ENCODE data around the gene ACAD8.
"Not testable (repeated sequence)": the region's sequence is repeated elsewhere in the genome, so short reads cannot be mapped to it uniquely, and the experiment has no call there.

Gene ACAD8

DNA sequence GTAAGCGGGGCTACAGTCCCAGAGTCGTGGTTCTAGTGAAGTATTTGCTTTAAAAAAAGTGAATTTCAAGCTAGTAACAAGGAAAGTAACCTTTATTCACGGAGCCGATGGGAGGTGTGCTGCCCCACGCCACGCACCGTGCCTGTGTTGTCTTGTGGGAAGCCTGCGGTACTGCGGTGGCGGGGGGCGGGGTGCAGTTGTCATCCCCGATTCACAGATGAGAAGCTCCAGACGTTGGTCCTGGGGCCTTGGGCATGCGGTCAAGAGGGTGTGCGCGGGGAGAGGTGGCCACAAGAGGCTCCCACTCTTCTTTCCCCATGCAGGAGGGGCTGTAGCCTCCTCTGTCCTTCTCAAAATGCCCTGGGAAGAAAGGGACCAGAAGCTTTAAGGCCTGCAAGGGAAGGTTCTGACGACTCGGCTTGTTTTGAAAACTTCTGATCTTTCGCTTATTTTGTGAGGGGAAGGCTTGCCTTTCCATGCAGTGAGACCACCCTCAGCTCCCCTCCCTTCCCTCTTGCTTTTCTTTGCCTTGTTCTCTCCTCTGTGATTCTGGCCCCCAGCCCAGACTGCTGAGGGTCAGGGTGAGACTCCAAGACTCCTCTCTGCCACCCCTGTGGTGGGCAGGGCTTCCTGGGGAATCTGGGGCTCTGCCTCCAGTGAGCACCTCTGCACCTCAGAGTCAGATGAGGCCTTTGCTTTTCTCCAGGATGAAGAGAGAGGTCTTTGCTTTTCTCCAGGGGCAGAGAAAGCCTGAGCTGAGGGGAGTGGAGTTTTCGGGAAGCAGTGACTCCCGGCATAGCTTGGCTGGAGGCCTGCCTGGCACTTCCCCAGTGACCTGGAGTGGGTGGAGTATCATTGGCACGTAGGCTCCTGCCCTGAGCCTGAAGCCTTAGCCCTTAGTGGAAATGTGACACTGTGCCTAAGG is 29.0 kb downstream of the ACAD8 start:
- no peak overlapping the region for H3K4me3 ChIP-seq (ENCODE audit: low read length)
- DNase-seq (ENCODE audit: low read depth) = no peak
- TF ChIP-seq, protein P1, sequence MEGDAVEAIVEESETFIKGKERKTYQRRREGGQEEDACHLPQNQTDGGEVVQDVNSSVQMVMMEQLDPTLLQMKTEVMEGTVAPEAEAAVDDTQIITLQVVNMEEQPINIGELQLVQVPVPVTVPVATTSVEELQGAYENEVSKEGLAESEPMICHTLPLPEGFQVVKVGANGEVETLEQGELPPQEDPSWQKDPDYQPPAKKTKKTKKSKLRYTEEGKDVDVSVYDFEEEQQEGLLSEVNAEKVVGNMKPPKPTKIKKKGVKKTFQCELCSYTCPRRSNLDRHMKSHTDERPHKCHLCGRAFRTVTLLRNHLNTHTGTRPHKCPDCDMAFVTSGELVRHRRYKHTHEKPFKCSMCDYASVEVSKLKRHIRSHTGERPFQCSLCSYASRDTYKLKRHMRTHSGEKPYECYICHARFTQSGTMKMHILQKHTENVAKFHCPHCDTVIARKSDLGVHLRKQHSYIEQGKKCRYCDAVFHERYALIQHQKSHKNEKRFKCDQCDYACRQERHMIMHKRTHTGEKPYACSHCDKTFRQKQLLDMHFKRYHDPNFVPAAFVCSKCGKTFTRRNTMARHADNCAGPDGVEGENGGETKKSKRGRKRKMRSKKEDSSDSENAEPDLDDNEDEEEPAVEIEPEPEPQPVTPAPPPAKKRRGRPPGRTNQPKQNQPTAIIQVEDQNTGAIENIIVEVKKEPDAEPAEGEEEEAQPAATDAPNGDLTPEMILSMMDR (conservative IDR thresholded peaks at IDR 0.05; ENCODE audit: low read length) = no peak

DNA sequence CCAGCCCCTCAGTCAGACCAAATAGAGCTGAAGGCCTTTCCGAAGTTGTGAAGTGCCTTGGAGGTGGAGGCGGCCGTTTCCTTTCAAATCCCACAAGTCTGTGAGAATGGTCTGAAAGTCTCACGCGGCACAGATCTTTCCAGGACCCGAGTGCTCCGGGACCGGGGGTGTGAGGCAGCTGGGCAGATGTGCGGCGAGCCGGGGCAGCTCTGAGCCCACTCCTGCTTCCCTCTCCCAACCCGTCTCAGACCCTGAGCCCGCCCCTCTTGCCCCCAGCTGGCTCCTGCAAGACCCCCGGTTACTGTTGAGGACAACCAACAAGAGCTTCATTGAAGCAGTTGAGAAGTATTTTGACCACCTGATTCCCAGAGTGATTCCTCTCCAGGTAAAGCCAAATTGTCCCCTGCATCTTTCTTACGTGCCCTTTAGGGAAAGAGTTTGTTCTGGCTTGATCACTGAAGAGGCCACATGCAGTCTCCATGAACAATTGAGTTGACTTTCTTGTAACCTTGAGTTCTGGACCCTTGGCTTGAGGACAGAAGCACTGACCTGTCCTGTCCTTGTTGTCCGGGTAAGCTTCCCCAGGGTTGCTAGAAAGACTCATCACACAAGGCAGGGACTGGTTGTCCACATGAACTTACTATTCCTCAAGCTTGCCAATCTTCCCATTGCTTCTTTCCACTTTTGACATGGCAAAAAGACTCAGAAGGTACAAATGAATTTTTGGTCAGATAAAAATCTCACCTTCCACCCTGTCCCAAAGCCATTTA is 30.3 kb downstream of the ACAD8 start:
- TF ChIP-seq, protein P1 (conservative IDR thresholded peaks at IDR 0.05; ENCODE audit: low read length) = no peak
- no peak for DNase-seq (ENCODE audit: low read depth)
- H3K4me3 ChIP-seq (ENCODE audit: low read length) = no peak overlapping the region

DNA sequence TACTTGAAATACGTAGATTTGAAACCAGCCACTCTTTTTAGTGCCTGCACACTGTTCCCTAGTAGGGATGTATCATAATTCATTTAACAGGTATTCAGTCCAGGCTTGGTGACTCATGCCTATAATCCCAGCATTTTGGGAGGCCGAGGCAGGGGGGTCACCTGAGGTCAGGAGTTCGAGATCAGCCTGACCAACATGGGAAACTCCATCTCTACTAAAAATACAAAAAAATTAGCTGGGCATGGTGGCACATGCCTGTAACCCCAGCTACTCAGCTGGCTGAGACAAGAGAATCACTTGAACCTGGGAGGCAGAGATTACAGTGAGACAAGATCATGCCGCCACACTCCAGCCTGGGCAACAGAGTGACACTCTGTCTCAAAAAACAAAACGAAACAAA is 31.0 kb downstream of the ACAD8 start:
- not testable (repeated sequence) for DNase-seq (ENCODE audit: low read depth); H3K4me3 ChIP-seq (ENCODE audit: low read length)

DNA sequence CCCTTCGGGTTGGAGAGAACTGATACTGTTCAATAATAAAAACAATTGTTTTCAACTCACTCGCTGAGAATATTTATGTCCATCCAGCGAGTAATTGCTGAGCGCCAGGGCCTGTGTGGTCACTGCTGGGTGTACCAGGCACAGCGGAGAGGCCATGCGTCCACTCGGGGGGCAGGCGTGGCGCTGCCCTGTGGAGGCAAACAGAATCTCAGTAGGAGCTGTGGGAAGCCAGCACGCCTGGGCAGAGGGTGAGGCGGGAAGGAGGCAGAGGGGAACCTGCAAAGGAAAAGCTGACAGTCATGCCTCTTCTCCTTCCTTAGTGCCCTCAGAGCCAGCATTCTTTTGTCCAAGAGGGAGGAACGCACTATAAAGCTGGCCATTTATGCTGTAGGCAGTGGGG is 34.2 kb downstream of the ACAD8 start:
- DNase-seq (ENCODE audit: low read depth) = no peak
- TF ChIP-seq, protein P1 (conservative IDR thresholded peaks at IDR 0.05; ENCODE audit: low read length) = no peak
- no peak overlapping the region for H3K4me3 ChIP-seq (ENCODE audit: low read length)

DNA sequence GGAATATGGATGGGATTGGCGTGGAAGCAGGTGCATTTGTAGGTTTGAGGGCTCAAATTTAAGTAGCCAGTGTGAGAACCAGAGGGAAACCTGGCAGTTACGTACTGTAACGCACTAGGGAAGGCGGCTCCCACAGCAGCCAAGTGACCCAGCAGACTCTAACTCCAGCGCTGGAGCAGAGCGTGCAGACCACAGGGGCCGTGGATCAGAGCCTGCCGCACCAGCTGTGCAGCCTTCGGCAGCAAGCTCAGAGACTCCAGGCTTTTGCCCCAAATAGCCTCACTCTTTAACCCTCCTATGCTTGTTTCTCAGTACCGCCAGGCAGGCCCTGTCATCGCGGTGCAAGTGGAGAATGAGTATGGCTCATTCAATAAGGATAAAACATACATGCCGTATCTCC is 35.1 kb downstream of the ACAD8 start:
- TF ChIP-seq, protein P1 (conservative IDR thresholded peaks at IDR 0.05; ENCODE audit: low read length) = no peak
- H3K4me3 ChIP-seq (ENCODE audit: low read length) = no peak overlapping the region
- no peak for DNase-seq (ENCODE audit: low read depth)

DNA sequence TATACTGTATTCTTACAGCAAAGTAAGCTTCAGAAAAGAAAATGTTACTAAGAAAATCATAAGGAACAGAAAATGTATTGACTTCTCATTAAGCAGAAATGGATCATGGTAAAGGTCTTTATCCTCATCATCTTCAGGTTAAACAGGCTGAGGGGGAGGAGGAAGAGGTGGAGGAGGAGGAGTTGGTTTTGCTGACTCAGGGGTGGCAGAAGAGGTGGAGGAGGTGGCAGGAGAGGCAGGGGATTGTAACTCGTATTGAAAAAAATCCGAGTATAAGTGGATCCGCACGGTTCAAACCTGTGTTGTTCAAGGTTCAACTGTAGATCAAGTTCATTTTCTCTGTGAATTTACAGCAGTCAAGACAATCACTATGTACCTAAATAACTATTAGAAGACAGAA is 35.8 kb downstream of the ACAD8 start:
- TF ChIP-seq, protein P1 (conservative IDR thresholded peaks at IDR 0.05; ENCODE audit: low read length) = no peak
- H3K4me3 ChIP-seq (ENCODE audit: low read length) = no peak overlapping the region
- DNase-seq (ENCODE audit: low read depth) = no peak

DNA sequence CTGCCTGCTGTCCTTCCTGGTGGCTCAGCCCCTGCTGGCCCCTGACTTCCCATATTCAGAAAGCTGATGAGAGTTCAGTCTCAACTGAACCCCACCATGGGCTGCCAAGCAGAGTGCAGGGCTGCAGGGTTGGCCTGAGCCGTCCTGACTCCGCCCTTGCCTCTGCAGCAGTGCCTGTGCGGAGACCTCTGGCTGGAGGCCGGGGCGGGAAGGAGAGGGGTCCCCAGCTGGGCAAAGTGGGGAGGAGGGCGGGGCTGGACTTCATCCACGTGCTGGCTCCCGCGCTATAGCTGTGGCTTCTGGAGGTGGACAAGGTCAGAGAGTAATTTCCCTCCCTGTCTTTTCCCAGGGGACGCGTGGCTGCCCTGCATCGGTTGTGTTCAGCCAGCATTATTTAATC is 36.4 kb downstream of the ACAD8 start:
- TF ChIP-seq, protein P1 (conservative IDR thresholded peaks at IDR 0.05; ENCODE audit: low read length) = no peak
- no peak for DNase-seq (ENCODE audit: low read depth)
- no peak overlapping the region for H3K4me3 ChIP-seq (ENCODE audit: low read length)

Measured in AG10803 (cell line).